Prostate gland (tissue), 2 donors: ENCODE data around the gene ZC3H7A.
"Not testable (repeated sequence)": the region's sequence is repeated elsewhere in the genome, so short reads cannot be mapped to it uniquely, and the experiment has no call there.

Source experiments
- POLR2A ChIP-seq: fragments of 450-650 bp; IDR thresholded peaks from one replicate; pipeline ENCODE4 v1.6.1; 2016; ENCODE audit warnings: antibody characterized with exemption, mild to moderate bottlenecking
- TF ChIP-seq, protein P1 (sequence below), 4 experiments: fragments of 200-600 bp in 2 of 4; fragments of 450-650 bp in 2 of 4; sonication (generic) in 2 of 4; IDR thresholded peaks; 1 replicate in 3 of 4; 2 replicates in 1 of 4; pipeline ENCODE4 v1.5.1; 2016 to 2019; ENCODE audit warnings: antibody characterized with exemption in 4 of 4, mild to moderate bottlenecking in 2 of 4, moderate library complexity in 2 of 4

GRCh38 chr16:11818970-11819369, 21.9 kb upstream of the ZC3H7A start:
- TF ChIP-seq, protein P1, sequence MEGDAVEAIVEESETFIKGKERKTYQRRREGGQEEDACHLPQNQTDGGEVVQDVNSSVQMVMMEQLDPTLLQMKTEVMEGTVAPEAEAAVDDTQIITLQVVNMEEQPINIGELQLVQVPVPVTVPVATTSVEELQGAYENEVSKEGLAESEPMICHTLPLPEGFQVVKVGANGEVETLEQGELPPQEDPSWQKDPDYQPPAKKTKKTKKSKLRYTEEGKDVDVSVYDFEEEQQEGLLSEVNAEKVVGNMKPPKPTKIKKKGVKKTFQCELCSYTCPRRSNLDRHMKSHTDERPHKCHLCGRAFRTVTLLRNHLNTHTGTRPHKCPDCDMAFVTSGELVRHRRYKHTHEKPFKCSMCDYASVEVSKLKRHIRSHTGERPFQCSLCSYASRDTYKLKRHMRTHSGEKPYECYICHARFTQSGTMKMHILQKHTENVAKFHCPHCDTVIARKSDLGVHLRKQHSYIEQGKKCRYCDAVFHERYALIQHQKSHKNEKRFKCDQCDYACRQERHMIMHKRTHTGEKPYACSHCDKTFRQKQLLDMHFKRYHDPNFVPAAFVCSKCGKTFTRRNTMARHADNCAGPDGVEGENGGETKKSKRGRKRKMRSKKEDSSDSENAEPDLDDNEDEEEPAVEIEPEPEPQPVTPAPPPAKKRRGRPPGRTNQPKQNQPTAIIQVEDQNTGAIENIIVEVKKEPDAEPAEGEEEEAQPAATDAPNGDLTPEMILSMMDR (IDR thresholded peaks at IDR 0.05), result not testable (repeated sequence)
- not testable (repeated sequence) for TF ChIP-seq POLR2A
